GM12878 (cell line): ENCODE data around the gene HEATR9. TPM values are rescaled to one million over a fixed set of nuclear protein-coding genes. Genes with fewer than 3 reads are reported as not detected.

Source experiments
- CBX3 ChIP-seq: fragments of 200-600 bp; sonication (generic); IDR thresholded peaks from 2 replicates; pipeline ENCODE4 v1.6.1; 2016; ENCODE audit warnings: low read depth, borderline replicate concordance
- FOS ChIP-seq: IDR thresholded peaks from 3 replicates; pipeline ENCODE4 v1.6.1; 2011; ENCODE audit warnings: borderline replicate concordance; ENCODE audit not compliant: insufficient read length; ENCODE audit errors: extremely low read depth
- LARP7 ChIP-seq: fragments of 450-650 bp; IDR thresholded peaks from 2 replicates; pipeline ENCODE4 v1.6.1; 2017; ENCODE audit warnings: mild to moderate bottlenecking
- PAX5 ChIP-seq: IDR thresholded peaks from 2 replicates; pipeline ENCODE4 v1.6.1; 2011; ENCODE audit warnings: low read depth, low read length, borderline replicate concordance
- SMARCA5 ChIP-seq: fragments of 450-650 bp; IDR thresholded peaks from 2 replicates; pipeline ENCODE4 v1.6.1; 2017; ENCODE audit warnings: mild to moderate bottlenecking
- SMC3 ChIP-seq: IDR thresholded peaks from 2 replicates; pipeline ENCODE4 v1.6.1; 2011; ENCODE audit warnings: low read length, improper control_type of control experiment, borderline replicate concordance
- polyA plus RNA-seq, 11 experiments: library from polyadenylated mRNA; depleted of rRNA in 4 of 11; unstranded in 6 of 11; stranded (reverse) in 5 of 11; fragments of >200 nt; fragmentation: Nextera tagmentation in 4 of 11; fragmentation: Illumina TruSeq in 1 of 11; extraction: Ambion mirVana in 4 of 11; extraction: Trizol in 1 of 11; gene quantifications; 1 replicate in 1 of 11; 2 replicates in 10 of 11; pipeline versions ENCODE4 v1.2.1 to v1.2.3, GENCODE V29; 2011 to 2016; ENCODE audit warnings: inconsistent platforms in 2 of 11, missing spikeins in 2 of 11, low read depth in 1 of 11
- total RNA-seq, 4 experiments: library from RNA; depleted of rRNA in 3 of 4; stranded (reverse); fragments of >200 nt in 3 of 4; fragmentation: Illumina TruSeq in 1 of 4; extraction: Trizol in 1 of 4; gene quantifications; 2 replicates each; pipeline versions ENCODE4 v1.2.1 to v1.2.3, GENCODE V29; 2013 to 2021
- TF ChIP-seq, protein P1 (sequence below): fragments of 450-650 bp; IDR thresholded peaks from 2 replicates; pipeline ENCODE4 v1.6.1; 2016; ENCODE audit warnings: mild to moderate bottlenecking, moderate library complexity, borderline replicate concordance
- TF ChIP-seq, protein P2 (sequence below): fragments of 450-650 bp; IDR thresholded peaks from 2 replicates; pipeline ENCODE4 v1.6.1; 2017; ENCODE audit warnings: mild to moderate bottlenecking, moderate library complexity
- TF ChIP-seq, protein P3 (sequence below): fragments of 450-650 bp; IDR thresholded peaks from 2 replicates; pipeline ENCODE4 v1.6.1; 2016; ENCODE audit warnings: mild to moderate bottlenecking
- TF ChIP-seq, protein P4 (sequence below): fragments of 450-650 bp; IDR thresholded peaks from 2 replicates; pipeline ENCODE4 v1.6.1; 2017; ENCODE audit warnings: antibody characterized with exemption, mild to moderate bottlenecking, moderate library complexity
- TF ChIP-seq, protein P5 (sequence below): fragments of 450-650 bp; conservative IDR thresholded peaks from 2 replicates; pipeline ENCODE4 v1.6.1; 2017; ENCODE audit warnings: mild to moderate bottlenecking, moderate library complexity

Gene HEATR9
- total and polyA plus RNA-seq, 10 of the 15 experiments (the other 5 are each of a cell fraction or from before 2014, with no cell fraction given): 0.04 to 0.43 (median 0.13) TPM; not detected in 2

DNA sequence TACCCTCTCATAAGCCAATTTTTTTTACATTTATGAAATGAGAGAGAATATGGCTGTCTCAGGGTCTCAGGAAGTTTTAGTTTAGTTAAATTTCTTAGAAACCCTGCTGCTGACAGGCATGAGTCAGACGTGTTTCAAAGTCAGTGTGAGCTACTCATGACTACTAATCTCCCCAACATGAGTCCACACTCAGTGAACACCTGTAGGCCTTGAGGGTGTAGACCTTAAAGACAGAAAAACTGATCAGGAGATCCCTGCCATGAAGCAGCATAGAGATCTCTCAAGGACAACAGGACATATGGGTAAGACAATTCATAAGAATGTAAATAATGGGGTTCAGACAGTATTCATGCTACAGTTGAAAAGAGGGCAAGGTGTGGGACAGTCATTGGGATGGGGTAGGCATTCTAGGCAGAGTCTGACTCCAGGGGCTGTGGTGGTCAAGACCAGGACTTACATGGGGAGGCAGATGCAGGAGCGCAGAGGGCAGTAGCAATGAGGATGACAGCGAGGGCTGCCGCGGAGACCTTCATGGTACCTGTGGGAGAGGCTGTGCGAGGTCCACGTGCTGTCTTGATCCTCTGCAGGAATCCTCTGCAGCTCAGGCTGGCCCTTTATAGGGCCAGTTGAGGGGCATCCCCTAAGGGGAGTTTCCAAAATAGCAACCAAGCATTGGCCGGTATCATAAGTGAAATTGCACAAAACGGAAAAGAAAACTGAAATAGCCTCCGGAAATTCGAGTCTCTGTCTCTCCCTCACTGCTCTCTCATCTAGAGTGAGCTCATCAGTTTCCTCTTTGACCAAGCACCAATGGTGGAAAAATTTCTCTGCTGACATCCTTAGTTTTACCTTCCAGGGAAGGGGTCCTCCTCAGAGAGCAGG, 11.3 kb upstream of the HEATR9 start, which contains the start of gene CCL5 (continued):
- TF ChIP-seq, protein P1, sequence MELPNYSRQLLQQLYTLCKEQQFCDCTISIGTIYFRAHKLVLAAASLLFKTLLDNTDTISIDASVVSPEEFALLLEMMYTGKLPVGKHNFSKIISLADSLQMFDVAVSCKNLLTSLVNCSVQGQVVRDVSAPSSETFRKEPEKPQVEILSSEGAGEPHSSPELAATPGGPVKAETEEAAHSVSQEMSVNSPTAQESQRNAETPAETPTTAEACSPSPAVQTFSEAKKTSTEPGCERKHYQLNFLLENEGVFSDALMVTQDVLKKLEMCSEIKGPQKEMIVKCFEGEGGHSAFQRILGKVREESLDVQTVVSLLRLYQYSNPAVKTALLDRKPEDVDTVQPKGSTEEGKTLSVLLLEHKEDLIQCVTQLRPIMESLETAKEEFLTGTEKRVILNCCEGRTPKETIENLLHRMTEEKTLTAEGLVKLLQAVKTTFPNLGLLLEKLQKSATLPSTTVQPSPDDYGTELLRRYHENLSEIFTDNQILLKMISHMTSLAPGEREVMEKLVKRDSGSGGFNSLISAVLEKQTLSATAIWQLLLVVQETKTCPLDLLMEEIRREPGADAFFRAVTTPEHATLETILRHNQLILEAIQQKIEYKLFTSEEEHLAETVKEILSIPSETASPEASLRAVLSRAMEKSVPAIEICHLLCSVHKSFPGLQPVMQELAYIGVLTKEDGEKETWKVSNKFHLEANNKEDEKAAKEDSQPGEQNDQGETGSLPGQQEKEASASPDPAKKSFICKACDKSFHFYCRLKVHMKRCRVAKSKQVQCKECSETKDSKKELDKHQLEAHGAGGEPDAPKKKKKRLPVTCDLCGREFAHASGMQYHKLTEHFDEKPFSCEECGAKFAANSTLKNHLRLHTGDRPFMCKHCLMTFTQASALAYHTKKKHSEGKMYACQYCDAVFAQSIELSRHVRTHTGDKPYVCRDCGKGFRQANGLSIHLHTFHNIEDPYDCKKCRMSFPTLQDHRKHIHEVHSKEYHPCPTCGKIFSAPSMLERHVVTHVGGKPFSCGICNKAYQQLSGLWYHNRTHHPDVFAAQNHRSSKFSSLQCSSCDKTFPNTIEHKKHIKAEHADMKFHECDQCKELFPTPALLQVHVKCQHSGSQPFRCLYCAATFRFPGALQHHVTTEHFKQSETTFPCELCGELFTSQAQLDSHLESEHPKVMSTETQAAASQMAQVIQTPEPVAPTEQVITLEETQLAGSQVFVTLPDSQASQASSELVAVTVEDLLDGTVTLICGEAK: no peak
- TF ChIP-seq, protein P2, sequence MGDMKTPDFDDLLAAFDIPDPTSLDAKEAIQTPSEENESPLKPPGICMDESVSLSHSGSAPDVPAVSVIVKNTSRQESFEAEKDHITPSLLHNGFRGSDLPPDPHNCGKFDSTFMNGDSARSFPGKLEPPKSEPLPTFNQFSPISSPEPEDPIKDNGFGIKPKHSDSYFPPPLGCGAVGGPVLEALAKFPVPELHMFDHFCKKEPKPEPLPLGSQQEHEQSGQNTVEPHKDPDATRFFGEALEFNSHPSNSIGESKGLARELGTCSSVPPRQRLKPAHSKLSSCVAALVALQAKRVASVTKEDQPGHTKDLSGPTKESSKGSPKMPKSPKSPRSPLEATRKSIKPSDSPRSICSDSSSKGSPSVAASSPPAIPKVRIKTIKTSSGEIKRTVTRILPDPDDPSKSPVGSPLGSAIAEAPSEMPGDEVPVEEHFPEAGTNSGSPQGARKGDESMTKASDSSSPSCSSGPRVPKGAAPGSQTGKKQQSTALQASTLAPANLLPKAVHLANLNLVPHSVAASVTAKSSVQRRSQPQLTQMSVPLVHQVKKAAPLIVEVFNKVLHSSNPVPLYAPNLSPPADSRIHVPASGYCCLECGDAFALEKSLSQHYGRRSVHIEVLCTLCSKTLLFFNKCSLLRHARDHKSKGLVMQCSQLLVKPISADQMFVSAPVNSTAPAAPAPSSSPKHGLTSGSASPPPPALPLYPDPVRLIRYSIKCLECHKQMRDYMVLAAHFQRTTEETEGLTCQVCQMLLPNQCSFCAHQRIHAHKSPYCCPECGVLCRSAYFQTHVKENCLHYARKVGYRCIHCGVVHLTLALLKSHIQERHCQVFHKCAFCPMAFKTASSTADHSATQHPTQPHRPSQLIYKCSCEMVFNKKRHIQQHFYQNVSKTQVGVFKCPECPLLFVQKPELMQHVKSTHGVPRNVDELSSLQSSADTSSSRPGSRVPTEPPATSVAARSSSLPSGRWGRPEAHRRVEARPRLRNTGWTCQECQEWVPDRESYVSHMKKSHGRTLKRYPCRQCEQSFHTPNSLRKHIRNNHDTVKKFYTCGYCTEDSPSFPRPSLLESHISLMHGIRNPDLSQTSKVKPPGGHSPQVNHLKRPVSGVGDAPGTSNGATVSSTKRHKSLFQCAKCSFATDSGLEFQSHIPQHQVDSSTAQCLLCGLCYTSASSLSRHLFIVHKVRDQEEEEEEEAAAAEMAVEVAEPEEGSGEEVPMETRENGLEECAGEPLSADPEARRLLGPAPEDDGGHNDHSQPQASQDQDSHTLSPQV: no peak
- TF ChIP-seq, protein P3, sequence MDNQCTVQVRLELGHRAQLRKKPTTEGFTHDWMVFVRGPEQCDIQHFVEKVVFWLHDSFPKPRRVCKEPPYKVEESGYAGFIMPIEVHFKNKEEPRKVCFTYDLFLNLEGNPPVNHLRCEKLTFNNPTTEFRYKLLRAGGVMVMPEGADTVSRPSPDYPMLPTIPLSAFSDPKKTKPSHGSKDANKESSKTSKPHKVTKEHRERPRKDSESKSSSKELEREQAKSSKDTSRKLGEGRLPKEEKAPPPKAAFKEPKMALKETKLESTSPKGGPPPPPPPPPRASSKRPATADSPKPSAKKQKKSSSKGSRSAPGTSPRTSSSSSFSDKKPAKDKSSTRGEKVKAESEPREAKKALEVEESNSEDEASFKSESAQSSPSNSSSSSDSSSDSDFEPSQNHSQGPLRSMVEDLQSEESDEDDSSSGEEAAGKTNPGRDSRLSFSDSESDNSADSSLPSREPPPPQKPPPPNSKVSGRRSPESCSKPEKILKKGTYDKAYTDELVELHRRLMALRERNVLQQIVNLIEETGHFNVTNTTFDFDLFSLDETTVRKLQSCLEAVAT: peak; percentile 84
- TF ChIP-seq, protein P4, sequence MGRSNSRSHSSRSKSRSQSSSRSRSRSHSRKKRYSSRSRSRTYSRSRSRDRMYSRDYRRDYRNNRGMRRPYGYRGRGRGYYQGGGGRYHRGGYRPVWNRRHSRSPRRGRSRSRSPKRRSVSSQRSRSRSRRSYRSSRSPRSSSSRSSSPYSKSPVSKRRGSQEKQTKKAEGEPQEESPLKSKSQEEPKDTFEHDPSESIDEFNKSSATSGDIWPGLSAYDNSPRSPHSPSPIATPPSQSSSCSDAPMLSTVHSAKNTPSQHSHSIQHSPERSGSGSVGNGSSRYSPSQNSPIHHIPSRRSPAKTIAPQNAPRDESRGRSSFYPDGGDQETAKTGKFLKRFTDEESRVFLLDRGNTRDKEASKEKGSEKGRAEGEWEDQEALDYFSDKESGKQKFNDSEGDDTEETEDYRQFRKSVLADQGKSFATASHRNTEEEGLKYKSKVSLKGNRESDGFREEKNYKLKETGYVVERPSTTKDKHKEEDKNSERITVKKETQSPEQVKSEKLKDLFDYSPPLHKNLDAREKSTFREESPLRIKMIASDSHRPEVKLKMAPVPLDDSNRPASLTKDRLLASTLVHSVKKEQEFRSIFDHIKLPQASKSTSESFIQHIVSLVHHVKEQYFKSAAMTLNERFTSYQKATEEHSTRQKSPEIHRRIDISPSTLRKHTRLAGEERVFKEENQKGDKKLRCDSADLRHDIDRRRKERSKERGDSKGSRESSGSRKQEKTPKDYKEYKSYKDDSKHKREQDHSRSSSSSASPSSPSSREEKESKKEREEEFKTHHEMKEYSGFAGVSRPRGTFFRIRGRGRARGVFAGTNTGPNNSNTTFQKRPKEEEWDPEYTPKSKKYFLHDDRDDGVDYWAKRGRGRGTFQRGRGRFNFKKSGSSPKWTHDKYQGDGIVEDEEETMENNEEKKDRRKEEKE: no peak
- TF ChIP-seq PAX5 (peak; percentile 28; the same call in 1 of the 2 replicates), SMC3 (no peak), CBX3 (no peak), SMARCA5 (no peak), FOS (no peak), LARP7 (0 out of 2 replicates have a peak, but pooled peaks have one; percentile 23)
- TF ChIP-seq, protein P5, sequence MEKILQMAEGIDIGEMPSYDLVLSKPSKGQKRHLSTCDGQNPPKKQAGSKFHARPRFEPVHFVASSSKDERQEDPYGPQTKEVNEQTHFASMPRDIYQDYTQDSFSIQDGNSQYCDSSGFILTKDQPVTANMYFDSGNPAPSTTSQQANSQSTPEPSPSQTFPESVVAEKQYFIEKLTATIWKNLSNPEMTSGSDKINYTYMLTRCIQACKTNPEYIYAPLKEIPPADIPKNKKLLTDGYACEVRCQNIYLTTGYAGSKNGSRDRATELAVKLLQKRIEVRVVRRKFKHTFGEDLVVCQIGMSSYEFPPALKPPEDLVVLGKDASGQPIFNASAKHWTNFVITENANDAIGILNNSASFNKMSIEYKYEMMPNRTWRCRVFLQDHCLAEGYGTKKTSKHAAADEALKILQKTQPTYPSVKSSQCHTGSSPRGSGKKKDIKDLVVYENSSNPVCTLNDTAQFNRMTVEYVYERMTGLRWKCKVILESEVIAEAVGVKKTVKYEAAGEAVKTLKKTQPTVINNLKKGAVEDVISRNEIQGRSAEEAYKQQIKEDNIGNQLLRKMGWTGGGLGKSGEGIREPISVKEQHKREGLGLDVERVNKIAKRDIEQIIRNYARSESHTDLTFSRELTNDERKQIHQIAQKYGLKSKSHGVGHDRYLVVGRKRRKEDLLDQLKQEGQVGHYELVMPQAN: no peak; the same call in 1 of the 2 replicates
